ENCODE results near the gene VPS39.

Gene VPS39

DNA sequence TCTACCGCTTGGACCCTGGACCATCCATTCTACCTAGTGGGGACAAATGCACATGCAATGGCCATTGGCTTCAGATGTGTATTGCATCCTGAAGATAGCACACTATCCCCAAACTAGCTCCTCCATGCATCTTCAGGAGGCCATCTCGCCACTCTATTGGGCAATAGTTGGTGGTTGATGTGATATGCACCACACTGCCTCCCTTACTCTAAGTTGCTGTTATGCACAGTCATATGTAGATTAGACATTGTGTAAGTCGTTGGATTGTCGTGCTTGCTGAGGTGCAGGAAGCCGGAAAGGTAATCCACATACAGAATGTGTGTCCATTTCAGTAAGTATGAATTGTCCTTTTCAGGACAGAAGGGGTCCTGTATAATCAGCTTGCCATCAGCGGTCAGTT is 87.1 kb downstream of the VPS39 start:
- Histone ChIP-seq H3K36me3 (ENCODE audit: low read length) (no peaks in the 10 kb centered on the region), H3K79me2 (ENCODE audit: insufficient read depth, low read length) (no peaks in the 10 kb centered on the region), H3K27me3 (ENCODE audit: low read length) (no peaks in the 10 kb centered on the region), H3K27ac (ENCODE audit: low read depth, low read length) (no peak overlapping the region), H3K4me3 (ENCODE audit: insufficient read depth, low read length, poor library complexity, severe bottlenecking) (no peak overlapping the region), H4K20me1 (ENCODE audit: low read depth, low read length) (no peaks in the 10 kb centered on the region; the same call in 1 of the 2 replicates), H3F3A (ENCODE audit: insufficient read depth) (no peaks in the 10 kb centered on the region), H3K9me2 (replicated peaks; ENCODE audit: insufficient read depth, low read length) (no peaks in the 10 kb centered on the region), H3K9ac (ENCODE audit: low read length) (no peak overlapping the region), H3K9me3 (ENCODE audit: insufficient read depth, low read length) (no peaks in the 10 kb centered on the region), H3K4me2 (ENCODE audit: low read depth, low read length, poor library complexity, severe bottlenecking) (no peak overlapping the region), H2AFZ (ENCODE audit: low read depth, low read length, severe bottlenecking) (no peak overlapping the region)
- TF ChIP-seq, protein P1, sequence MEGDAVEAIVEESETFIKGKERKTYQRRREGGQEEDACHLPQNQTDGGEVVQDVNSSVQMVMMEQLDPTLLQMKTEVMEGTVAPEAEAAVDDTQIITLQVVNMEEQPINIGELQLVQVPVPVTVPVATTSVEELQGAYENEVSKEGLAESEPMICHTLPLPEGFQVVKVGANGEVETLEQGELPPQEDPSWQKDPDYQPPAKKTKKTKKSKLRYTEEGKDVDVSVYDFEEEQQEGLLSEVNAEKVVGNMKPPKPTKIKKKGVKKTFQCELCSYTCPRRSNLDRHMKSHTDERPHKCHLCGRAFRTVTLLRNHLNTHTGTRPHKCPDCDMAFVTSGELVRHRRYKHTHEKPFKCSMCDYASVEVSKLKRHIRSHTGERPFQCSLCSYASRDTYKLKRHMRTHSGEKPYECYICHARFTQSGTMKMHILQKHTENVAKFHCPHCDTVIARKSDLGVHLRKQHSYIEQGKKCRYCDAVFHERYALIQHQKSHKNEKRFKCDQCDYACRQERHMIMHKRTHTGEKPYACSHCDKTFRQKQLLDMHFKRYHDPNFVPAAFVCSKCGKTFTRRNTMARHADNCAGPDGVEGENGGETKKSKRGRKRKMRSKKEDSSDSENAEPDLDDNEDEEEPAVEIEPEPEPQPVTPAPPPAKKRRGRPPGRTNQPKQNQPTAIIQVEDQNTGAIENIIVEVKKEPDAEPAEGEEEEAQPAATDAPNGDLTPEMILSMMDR (IDR thresholded peaks at IDR 0.05; ENCODE audit: insufficient read depth, low read length, poor library complexity, severe bottlenecking), result no peak

DNA sequence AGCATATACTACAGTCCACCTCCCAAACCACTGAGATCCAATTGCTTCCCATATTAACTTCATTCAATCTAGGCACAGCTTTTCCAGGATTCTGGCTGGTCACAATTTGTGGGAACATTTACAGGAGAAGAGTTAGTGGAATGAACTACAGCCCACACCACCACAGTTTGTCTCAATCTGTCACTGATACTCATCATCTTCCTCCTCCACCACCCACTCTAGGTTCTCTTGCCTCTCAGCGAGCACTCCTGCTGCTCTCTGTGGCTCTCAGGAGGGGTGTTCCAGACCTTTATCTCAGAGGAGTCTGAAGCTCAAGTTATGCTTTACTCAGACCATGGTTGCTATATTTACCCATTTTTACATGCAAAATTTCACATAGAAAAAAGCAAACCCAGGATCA is 87.8 kb downstream of the VPS39 start:
- no peak overlapping the region for H3K27ac ChIP-seq (ENCODE audit: low read depth, low read length)
- H3K9me2 ChIP-seq (replicated peaks; ENCODE audit: insufficient read depth, low read length), result no peaks in the 10 kb centered on the region
- H3K27me3 ChIP-seq (ENCODE audit: low read length), result no peaks in the 10 kb centered on the region
- no peaks in the 10 kb centered on the region; the same call in 1 of the 2 replicates for H4K20me1 ChIP-seq (ENCODE audit: low read depth, low read length)
- H3K4me2 ChIP-seq (ENCODE audit: low read depth, low read length, poor library complexity, severe bottlenecking), result no peak overlapping the region
- no peaks in the 10 kb centered on the region for H3K9me3 ChIP-seq (ENCODE audit: insufficient read depth, low read length)
- H2AFZ ChIP-seq (ENCODE audit: low read depth, low read length, severe bottlenecking), result no peak overlapping the region
- no peak for TF ChIP-seq EZH2phosphoT487 (conservative IDR thresholded peaks at IDR 0.05; ENCODE audit: low read length)
- TF ChIP-seq, protein P1 (IDR thresholded peaks at IDR 0.05; ENCODE audit: insufficient read depth, low read length, poor library complexity, severe bottlenecking), result no peak
- no peak overlapping the region for H3K4me3 ChIP-seq (ENCODE audit: insufficient read depth, low read length, poor library complexity, severe bottlenecking)
- H3K36me3 ChIP-seq (ENCODE audit: low read length), result no peaks in the 10 kb centered on the region
- H3K9ac ChIP-seq (ENCODE audit: low read length), result no peak overlapping the region
- H3F3A ChIP-seq (ENCODE audit: insufficient read depth), result no peaks in the 10 kb centered on the region
- H3K79me2 ChIP-seq (ENCODE audit: insufficient read depth, low read length), result no peaks in the 10 kb centered on the region

DNA sequence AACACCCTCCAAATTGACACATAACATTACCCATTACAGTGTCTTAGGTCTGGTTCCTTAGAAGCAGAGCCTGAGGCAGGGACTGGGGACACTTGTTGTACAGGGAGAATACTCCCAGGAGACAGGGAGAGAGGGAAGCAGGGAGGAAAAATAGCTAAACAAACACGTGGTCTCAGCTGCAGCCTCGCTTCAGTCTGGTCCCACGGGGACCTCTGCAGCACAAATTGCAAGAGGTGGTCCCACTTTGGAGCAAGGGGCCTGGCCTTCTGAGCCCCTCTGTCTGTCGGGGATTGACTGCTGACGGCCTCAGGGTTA is 88.7 kb downstream of the VPS39 start:
- Histone ChIP-seq H3K79me2 (ENCODE audit: insufficient read depth, low read length) (no peaks in the 10 kb centered on the region), H3K36me3 (ENCODE audit: low read length) (no peaks in the 10 kb centered on the region), H3K9me2 (replicated peaks; ENCODE audit: insufficient read depth, low read length) (no peaks in the 10 kb centered on the region), H4K20me1 (ENCODE audit: low read depth, low read length) (no peaks in the 10 kb centered on the region; the same call in 1 of the 2 replicates), H3K9me3 (ENCODE audit: insufficient read depth, low read length) (no peaks in the 10 kb centered on the region), H3F3A (ENCODE audit: insufficient read depth) (no peaks in the 10 kb centered on the region), H3K4me3 (ENCODE audit: insufficient read depth, low read length, poor library complexity, severe bottlenecking) (no peak overlapping the region), H3K9ac (ENCODE audit: low read length) (no peak overlapping the region), H3K4me2 (ENCODE audit: low read depth, low read length, poor library complexity, severe bottlenecking) (no peak overlapping the region), H3K27ac (ENCODE audit: low read depth, low read length) (no peak overlapping the region), H2AFZ (ENCODE audit: low read depth, low read length, severe bottlenecking) (no peak overlapping the region), H3K27me3 (ENCODE audit: low read length) (no peaks in the 10 kb centered on the region)
- TF ChIP-seq EZH2phosphoT487 (conservative IDR thresholded peaks at IDR 0.05; ENCODE audit: low read length), result no peak
- TF ChIP-seq, protein P1 (IDR thresholded peaks at IDR 0.05; ENCODE audit: insufficient read depth, low read length, poor library complexity, severe bottlenecking), result no peak

All from SU-DHL-6 (cell line).